Neuronal stem cell (in vitro differentiated cells): ENCODE results near the gene PRAMEF26. TPM values are rescaled to one million over a fixed set of nuclear protein-coding genes. Genes with fewer than 3 reads are reported as not detected.
"Not testable (repeated sequence)": the region's sequence is repeated elsewhere in the genome, so short reads cannot be mapped to it uniquely, and the experiment has no call there.

Source experiments
- DNase-seq: peaks from one replicate; pipeline ENCODE4 v3.0.0-alpha.2; 2013; ENCODE audit warnings: low spot score
- H2AFZ ChIP-seq: one replicate; pipeline ENCODE4 v1.6.1; 2013; ENCODE audit warnings: mild to moderate bottlenecking, low read length, inconsistent platforms
- H2AK5ac ChIP-seq: 2 replicates; pipeline ENCODE4 v1.6.1; 2013; ENCODE audit warnings: low read depth, mild to moderate bottlenecking, inconsistent platforms, low read length, moderate library complexity, mixed read lengths
- H2BK120ac ChIP-seq: 2 replicates; pipeline ENCODE4 v1.6.1; 2013; ENCODE audit warnings: low read depth, mild to moderate bottlenecking, inconsistent platforms, low read length, moderate library complexity, mixed read lengths
- H2BK12ac ChIP-seq: one replicate; pipeline ENCODE4 v1.6.1; 2013; ENCODE audit warnings: low read length, inconsistent platforms
- H2BK15ac ChIP-seq: 2 replicates; pipeline ENCODE4 v1.6.1; 2013; ENCODE audit warnings: mild to moderate bottlenecking, low read length, inconsistent platforms, mixed read lengths
- H2BK5ac ChIP-seq: one replicate; pipeline ENCODE4 v1.6.1; 2013; ENCODE audit warnings: inconsistent platforms, mild to moderate bottlenecking, low read length, moderate library complexity
- H3K14ac ChIP-seq: one replicate; pipeline ENCODE4 v1.6.1; 2013; ENCODE audit warnings: low read length, inconsistent platforms
- H3K18ac ChIP-seq: 2 replicates; pipeline ENCODE4 v1.6.1; 2013; ENCODE audit warnings: low read length, inconsistent platforms
- H3K23ac ChIP-seq: 2 replicates; pipeline ENCODE4 v1.6.1; 2013; ENCODE audit warnings: low read depth, mild to moderate bottlenecking, mixed read lengths, low read length, inconsistent platforms; ENCODE audit not compliant: poor library complexity
- H3K27ac ChIP-seq: replicated peaks from 3 replicates; pipeline ENCODE4 v1.5.1; 2013; ENCODE audit warnings: low read length, inconsistent platforms
- H3K27me3 ChIP-seq, 3 experiments: 2 replicates each; pipeline ENCODE4 v1.6.1; 2013; ENCODE audit warnings: low read length in 3 of 3, mild to moderate bottlenecking in 2 of 3, inconsistent platforms in 1 of 3, low read depth in 1 of 3, mixed read lengths in 1 of 3, moderate library complexity in 1 of 3; ENCODE audit not compliant: control insufficient read depth in 3 of 3, insufficient read depth in 3 of 3
- H3K36me3 ChIP-seq, 2 donors: replicated peaks in 1 of 2; 2 replicates each; pipeline ENCODE4 v1.6.1; 2013; ENCODE audit warnings: low read length in 2 of 2; ENCODE audit not compliant: control insufficient read depth in 2 of 2, insufficient read depth in 2 of 2
- H3K4ac ChIP-seq: 2 replicates; pipeline ENCODE4 v1.6.1; 2013; ENCODE audit warnings: inconsistent platforms, mild to moderate bottlenecking, low read length, moderate library complexity
- H3K4me1 ChIP-seq, 2 donors: 1 replicate in 1 of 2; 2 replicates in 1 of 2; pipeline ENCODE4 v1.6.1; 2013; ENCODE audit warnings: low read length in 2 of 2, low read depth in 1 of 2; ENCODE audit not compliant: control insufficient read depth in 2 of 2, insufficient read depth in 1 of 2
- H3K4me2 ChIP-seq: one replicate; pipeline ENCODE4 v1.6.1; 2013; ENCODE audit warnings: mild to moderate bottlenecking, low read length, inconsistent platforms; ENCODE audit not compliant: insufficient read depth, poor library complexity, severe bottlenecking
- H3K4me3 ChIP-seq, 2 donors: 2 replicates each; pipeline ENCODE4 v1.5.1; 2013; ENCODE audit warnings: low read length in 2 of 2, mild to moderate bottlenecking in 2 of 2, inconsistent platforms in 1 of 2, moderate library complexity in 1 of 2
- H3K79me1 ChIP-seq: one replicate; pipeline ENCODE4 v1.6.1; 2013; ENCODE audit warnings: low read depth, mild to moderate bottlenecking, inconsistent platforms, low read length, moderate library complexity
- H3K9ac ChIP-seq: one replicate; pipeline ENCODE4 v1.6.1; 2013; ENCODE audit warnings: mild to moderate bottlenecking, low read depth, low read length, inconsistent platforms; ENCODE audit not compliant: poor library complexity
- H3K9me3 ChIP-seq, 2 donors: replicated peaks in 1 of 2; 2 replicates each; pipeline versions ENCODE3 to v1.6.1; 2013; ENCODE audit warnings: low read length in 2 of 2, mild to moderate bottlenecking in 2 of 2, inconsistent platforms in 1 of 2, low read depth in 1 of 2, mixed read lengths in 1 of 2, moderate library complexity in 1 of 2; ENCODE audit not compliant: control insufficient read depth in 2 of 2, insufficient read depth in 1 of 2
- H4K8ac ChIP-seq: one replicate; pipeline ENCODE4 v1.6.1; 2013; ENCODE audit warnings: low read depth, mild to moderate bottlenecking, inconsistent platforms, low read length, moderate library complexity
- H4K91ac ChIP-seq: one replicate; pipeline ENCODE4 v1.6.1; 2013; ENCODE audit warnings: low read length, low read depth, mild to moderate bottlenecking, inconsistent platforms; ENCODE audit not compliant: poor library complexity
- WGBS, 2 donors: extraction: QIAGEN DNeasy Blood & Tissue Kit; methylation state at CpG; one replicate each; pipeline ENCODE4 v1.1.7; 2013; ENCODE audit warnings: missing lambda C conversion rate in 2 of 2, mixed read lengths in 1 of 2; ENCODE audit not compliant: insufficient read length in 2 of 2, insufficient replicate concordance in 1 of 2; ENCODE audit errors: extremely low coverage in 2 of 2; 5-methylcytosine and 5-hydroxymethylcytosine counted together
- polyA plus RNA-seq, 2 experiments: library from polyadenylated mRNA; stranded (reverse); fragments of 200-250 nt; gene quantifications; one replicate each; pipeline ENCODE4 v1.2.3, GENCODE V29; 2013

Gene PRAMEF26
- polyA plus RNA-seq (2013, experiment 1 of 2) = not detected
- polyA plus RNA-seq (2013, experiment 2 of 2) = not detected

GRCh38 chr1:13155909-13156308 lies at the start of gene PRAMEF26:
Gene PRAMEF26, minus strand, starts transcription at chr1:13156009. Its CDS starts 2,914 bp downstream, at chr1:13153095.
- not testable (repeated sequence) for H2BK15ac ChIP-seq, H3K9me3 ChIP-seq, H3K4me1 ChIP-seq

GRCh38 chr1:13201309-13201708 lies 45.5 kb upstream of the PRAMEF26 start, which contains the start of gene PRAMEF13:
Gene PRAMEF13, minus strand, starts transcription at chr1:13201409. Its CDS starts 1,820 bp downstream, at chr1:13199589.
- H2BK12ac ChIP-seq, DNase-seq, H3K4ac ChIP-seq, H4K91ac ChIP-seq, H3K9ac ChIP-seq, H3K14ac ChIP-seq, H2BK120ac ChIP-seq, H3K4me2 ChIP-seq, H2BK5ac ChIP-seq, H3K18ac ChIP-seq, H3K23ac ChIP-seq, H2AK5ac ChIP-seq, H2BK15ac ChIP-seq, H3K4me1 ChIP-seq, H3K4me3 ChIP-seq, H3K27me3 ChIP-seq, H4K8ac ChIP-seq, H3K79me1 ChIP-seq, H3K36me3 ChIP-seq, H2AFZ ChIP-seq, H3K27ac ChIP-seq, H3K9me3 ChIP-seq: not testable (repeated sequence)
- no CpG with 5 or more reads among the region's 5 CpGs for WGBS, 2 donors

More at GRCh38 chr1:13155909-13156308, at the start of gene PRAMEF26:
- H2BK12ac ChIP-seq, DNase-seq, H3K18ac ChIP-seq, H4K8ac ChIP-seq, H3K14ac ChIP-seq, H2BK120ac ChIP-seq, H3K4ac ChIP-seq, H3K4me3 ChIP-seq, H3K79me1 ChIP-seq, H2BK5ac ChIP-seq, H3K36me3 ChIP-seq, H3K27ac ChIP-seq, H4K91ac ChIP-seq, H3K9ac ChIP-seq, H3K4me2 ChIP-seq, H3K27me3 ChIP-seq, H2AK5ac ChIP-seq, H2AFZ ChIP-seq, H3K23ac ChIP-seq: not testable (repeated sequence)
- no CpG with 5 or more reads among the region's 5 CpGs for WGBS, 2 donors

DNA sequence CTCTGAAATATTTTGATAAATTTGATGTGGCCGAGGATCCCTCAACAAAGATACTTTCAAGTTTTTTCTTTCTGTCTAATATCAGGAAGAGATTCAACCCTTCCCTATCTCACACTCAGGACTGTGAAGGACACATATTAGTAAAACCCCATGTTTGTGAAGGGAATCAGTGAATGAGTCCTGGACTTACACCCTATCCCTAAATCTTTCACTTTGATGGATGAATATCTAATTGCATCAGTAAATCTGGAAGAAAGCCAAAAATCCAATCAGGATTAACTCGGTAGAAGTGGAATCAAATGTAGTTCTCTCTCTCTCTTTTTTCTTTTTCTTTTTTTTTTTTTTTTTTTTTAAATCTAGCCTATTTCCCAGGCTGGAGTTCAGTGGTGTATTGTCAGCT lies 15.7 kb upstream of the PRAMEF26 start, which contains the start of gene PRAMEF9:
Gene PRAMEF9, plus strand, starts transcription at position 301 of the 400 bp plus-strand sequence. CDS start 3,433 bp downstream, outside the sequence.
- DNase-seq, H3K23ac ChIP-seq, H4K8ac ChIP-seq: not testable (repeated sequence)

GRCh38 chr1:13165531-13165930 lies 9.7 kb upstream of the PRAMEF26 start, which contains the start of gene HNRNPCL4:
Gene HNRNPCL4, minus strand, starts transcription at chr1:13165631. Its CDS starts 164 bp downstream, at chr1:13165467.
- not testable (repeated sequence) for H2AK5ac ChIP-seq, H2BK120ac ChIP-seq, H4K8ac ChIP-seq, H2BK15ac ChIP-seq, H3K18ac ChIP-seq, H3K4me3 ChIP-seq, H3K36me3 ChIP-seq, H3K14ac ChIP-seq, H3K9ac ChIP-seq, H3K4ac ChIP-seq, DNase-seq, H2BK5ac ChIP-seq, H3K79me1 ChIP-seq, H3K9me3 ChIP-seq, H3K27ac ChIP-seq, H3K27me3 ChIP-seq, H2AFZ ChIP-seq, H3K4me2 ChIP-seq, H3K4me1 ChIP-seq, H2BK12ac ChIP-seq, H4K91ac ChIP-seq, H3K23ac ChIP-seq
- no CpG with 5 or more reads among the region's 8 CpGs for WGBS, 2 donors

More for the DNA sequence above, 15.7 kb upstream of the PRAMEF26 start, which contains the start of gene PRAMEF9:
- H3K4ac ChIP-seq, H2BK12ac ChIP-seq, H3K9ac ChIP-seq, H3K4me1 ChIP-seq, H3K36me3 ChIP-seq, H2BK5ac ChIP-seq, H2BK15ac ChIP-seq, H4K91ac ChIP-seq, H3K9me3 ChIP-seq, H3K18ac ChIP-seq, H3K4me3 ChIP-seq, H3K79me1 ChIP-seq, H3K27me3 ChIP-seq, H3K4me2 ChIP-seq, H3K27ac ChIP-seq, H2AFZ ChIP-seq, H3K14ac ChIP-seq, H2AK5ac ChIP-seq, H2BK120ac ChIP-seq: not testable (repeated sequence)
- WGBS, 2 donors = no CpG with 5 or more reads among the region's 2 CpGs
